Endometrium (tissue), 2 donors: ENCODE data around the gene CYFIP2.

Experiments used
- FAIRE-seq: peaks from 2 replicates; lab custom pipeline; 2012; peaks lifted over from hg19 to GRCh38; lab: Jason Lieb, UNC
- donor health status: control.
- donor health status: control.

The CYFIP2 gene

GRCh38 chr5:157358871-157359270, 92.9 kb downstream of the CYFIP2 start:
- no peak for FAIRE-seq

- no peak for FAIRE-seq
These were observed 93.6 kb downstream of the CYFIP2 start for GRCh38 chr5:157359356-157360055.

GRCh38 chr5:157362012-157362411, 96.1 kb downstream of the CYFIP2 start:
- FAIRE-seq, result no peak

- no peak for FAIRE-seq
These were observed 96.6 kb downstream of the CYFIP2 start for GRCh38 chr5:157362502-157362901.

- no peak for FAIRE-seq
These were observed 97.1 kb downstream of the CYFIP2 start for GRCh38 chr5:157362982-157363381.

GRCh38 chr5:157365732-157366131, 99.8 kb downstream of the CYFIP2 start:
- no peak for FAIRE-seq

- FAIRE-seq, result peak; percentile 4
These were observed 101.1 kb downstream of the CYFIP2 start for GRCh38 chr5:157366741-157367674.

- FAIRE-seq, result no peak
These were observed 103.6 kb downstream of the CYFIP2 start for GRCh38 chr5:157369507-157369906.

- FAIRE-seq, result no peak
These were observed 105.0 kb downstream of the CYFIP2 start for GRCh38 chr5:157370967-157371366.

- no peak for FAIRE-seq
These were observed 105.9 kb downstream of the CYFIP2 start for GRCh38 chr5:157371655-157372471.

- no peak for FAIRE-seq
These were observed 106.5 kb downstream of the CYFIP2 start for GRCh38 chr5:157372472-157372822.

- no peak for FAIRE-seq
These were observed 112.6 kb downstream of the CYFIP2 start for GRCh38 chr5:157378509-157378908.

- FAIRE-seq, result no peak
These were observed 114.1 kb downstream of the CYFIP2 start for GRCh38 chr5:157379983-157380382.

GRCh38 chr5:157381746-157382145, 115.8 kb downstream of the CYFIP2 start:
- no peak for FAIRE-seq

GRCh38 chr5:157382996-157383800, 117.3 kb downstream of the CYFIP2 start:
- FAIRE-seq, result no peak

GRCh38 chr5:157384971-157385709, 119.2 kb downstream of the CYFIP2 start:
- peak; percentile 90 for FAIRE-seq

- peak; percentile 60 for FAIRE-seq
These were observed 121.2 kb downstream of the CYFIP2 start for GRCh38 chr5:157387041-157387563.

GRCh38 chr5:157387683-157388093, 121.8 kb downstream of the CYFIP2 start:
- FAIRE-seq, result no peak

GRCh38 chr5:157388111-157388710, 122.3 kb downstream of the CYFIP2 start:
- FAIRE-seq, result no peak

- no peak for FAIRE-seq
These were observed 123.2 kb downstream of the CYFIP2 start for GRCh38 chr5:157389103-157389502.
